Measurements from ENCODE around the gene LMOD1. TPM values are rescaled to one million over a fixed set of nuclear protein-coding genes. Genes with fewer than 3 reads are reported as not detected.
"Not testable (repeated sequence)": the region's sequence is repeated elsewhere in the genome, so short reads cannot be mapped to it uniquely, and the experiment has no call there.

LMOD1 gene
- polyA plus RNA-seq, 3 donors, result 3.4 to 4.2 (median 4.1) TPM

- DNase-seq, result no peak
These were observed 28.9 kb downstream of the LMOD1 start for GRCh38 chr1:201917362-201918033.

- peak; percentile 76 for DNase-seq
These were observed 29.6 kb downstream of the LMOD1 start for GRCh38 chr1:201916649-201917249.

GRCh38 chr1:201914456-201915235 is 31.7 kb downstream of the LMOD1 start:
- DNase-seq, result no peak

- peak; percentile 67 for DNase-seq
These were observed 33.5 kb downstream of the LMOD1 start for GRCh38 chr1:201912832-201913231.

GRCh38 chr1:201911826-201912571 is 34.3 kb downstream of the LMOD1 start:
- no peak for DNase-seq

- no peak for DNase-seq
These were observed 38.7 kb downstream of the LMOD1 start for GRCh38 chr1:201907621-201908020.

- DNase-seq, result no peak
These were observed 40.0 kb downstream of the LMOD1 start for GRCh38 chr1:201906336-201906735.

- no peak for DNase-seq
These were observed 41.0 kb downstream of the LMOD1 start for GRCh38 chr1:201905234-201905890.

GRCh38 chr1:201904579-201904978 is 41.8 kb downstream of the LMOD1 start:
- DNase-seq, result peak; percentile 54

- no peak for DNase-seq
These were observed 43.2 kb downstream of the LMOD1 start for GRCh38 chr1:201903135-201903534.

GRCh38 chr1:201902198-201902597 is 44.1 kb downstream of the LMOD1 start:
- DNase-seq, result no peak

- not testable (repeated sequence) for DNase-seq
These were observed 45.3 kb downstream of the LMOD1 start for GRCh38 chr1:201901036-201901435.

- no peak for DNase-seq
These were observed 45.9 kb downstream of the LMOD1 start for GRCh38 chr1:201900476-201900875.

- no peak for DNase-seq
These were observed 46.5 kb downstream of the LMOD1 start for GRCh38 chr1:201899683-201900429.

GRCh38 chr1:201898992-201899391 is 47.4 kb downstream of the LMOD1 start:
- no peak for DNase-seq

- no peak for DNase-seq
These were observed 48.0 kb downstream of the LMOD1 start for GRCh38 chr1:201898240-201898894.

- DNase-seq, result no peak
These were observed 49.4 kb downstream of the LMOD1 start for GRCh38 chr1:201896951-201897391.

- DNase-seq, result peak; percentile 84
These were observed 50.2 kb downstream of the LMOD1 start for GRCh38 chr1:201895913-201896807.

- no peak for DNase-seq
These were observed 51.2 kb downstream of the LMOD1 start for GRCh38 chr1:201895120-201895665.
